Trophoblast cell (in vitro differentiated cells and primary cell): ENCODE results near the gene DCX.
A peak's percentile ranks its signal among the peaks of the same experiment; 100 is the strongest.

Experiments
- DNase-seq, 2 donors: peaks; one replicate each; pipeline ENCODE4 v3.0.0-alpha.2; 2016
- H2AFZ ChIP-seq: 2 replicates; pipeline ENCODE4 v1.6.1; 2013; ENCODE audit warnings: low read length, moderate library complexity, mild to moderate bottlenecking; ENCODE audit not compliant: insufficient read depth, poor library complexity
- H2AK5ac ChIP-seq: 2 replicates; pipeline ENCODE4 v1.6.1; 2013; ENCODE audit warnings: mild to moderate bottlenecking, low read length
- H2BK120ac ChIP-seq: 2 replicates; pipeline ENCODE4 v1.6.1; 2013; ENCODE audit warnings: low read length, mild to moderate bottlenecking, moderate library complexity; ENCODE audit not compliant: insufficient read depth, poor library complexity
- H2BK12ac ChIP-seq: 2 replicates; pipeline ENCODE4 v1.6.1; 2013; ENCODE audit warnings: mild to moderate bottlenecking, low read length, moderate library complexity
- H2BK5ac ChIP-seq: 2 replicates; pipeline ENCODE4 v1.6.1; 2013; ENCODE audit warnings: low read length, low read depth, moderate library complexity, mild to moderate bottlenecking; ENCODE audit not compliant: poor library complexity
- H3K14ac ChIP-seq: 2 replicates; pipeline ENCODE4 v1.6.1; 2013; ENCODE audit warnings: mild to moderate bottlenecking, low read length
- H3K18ac ChIP-seq: 2 replicates; pipeline ENCODE4 v1.6.1; 2013; ENCODE audit warnings: mild to moderate bottlenecking, low read length
- H3K23ac ChIP-seq: 2 replicates; pipeline ENCODE4 v1.6.1; 2013; ENCODE audit warnings: low read length
- H3K27ac ChIP-seq: 2 replicates; pipeline ENCODE4 v1.5.1; 2013; ENCODE audit warnings: low read depth, mild to moderate bottlenecking, inconsistent platforms, low read length, moderate library complexity
- H3K27me3 ChIP-seq: 2 replicates; pipeline ENCODE4 v1.6.1; 2013; ENCODE audit warnings: inconsistent platforms, mild to moderate bottlenecking, low read length, moderate library complexity; ENCODE audit not compliant: insufficient read depth
- H3K36me3 ChIP-seq, 2 experiments: 1 replicate in 1 of 2; 2 replicates in 1 of 2; pipeline ENCODE4 v1.6.1; 2013; ENCODE audit warnings: low read length in 2 of 2, mild to moderate bottlenecking in 2 of 2, moderate library complexity in 1 of 2; ENCODE audit not compliant: insufficient read depth in 2 of 2, control insufficient read depth in 1 of 2
- H3K4ac ChIP-seq: 2 replicates; pipeline ENCODE4 v1.6.1; 2013; ENCODE audit warnings: low read depth, mild to moderate bottlenecking, low read length, moderate library complexity
- H3K4me1 ChIP-seq, 2 experiments: 1 replicate in 1 of 2; 2 replicates in 1 of 2; pipeline ENCODE4 v1.6.1; 2013; ENCODE audit warnings: low read length in 2 of 2, mild to moderate bottlenecking in 2 of 2, moderate library complexity in 1 of 2; ENCODE audit not compliant: insufficient read depth in 2 of 2, control insufficient read depth in 1 of 2
- H3K4me2 ChIP-seq: 2 replicates; pipeline ENCODE4 v1.6.1; 2013; ENCODE audit warnings: inconsistent platforms, mild to moderate bottlenecking, low read length, moderate library complexity
- H3K4me3 ChIP-seq: 2 replicates; pipeline ENCODE4 v1.5.1; 2013; ENCODE audit warnings: mild to moderate bottlenecking, low read depth, low read length, inconsistent platforms
- H3K79me1 ChIP-seq: one replicate; pipeline ENCODE4 v1.6.1; 2013; ENCODE audit warnings: low read length
- H3K79me2 ChIP-seq: 2 replicates; pipeline ENCODE4 v1.6.1; 2013; ENCODE audit warnings: low read length, mild to moderate bottlenecking; ENCODE audit not compliant: control insufficient read depth, insufficient read depth, poor library complexity
- H3K9ac ChIP-seq: 2 replicates; pipeline ENCODE4 v1.6.1; 2013; ENCODE audit warnings: mild to moderate bottlenecking, low read length
- H3K9me3 ChIP-seq: 2 replicates; pipeline ENCODE4 v1.6.1; 2013; ENCODE audit warnings: low read depth, mild to moderate bottlenecking, control low read depth, inconsistent platforms, low read length; ENCODE audit not compliant: insufficient read depth
- H4K12ac ChIP-seq: 2 replicates; pipeline ENCODE4 v1.6.1; 2013; ENCODE audit warnings: low read depth, mild to moderate bottlenecking, low read length, moderate library complexity
- H4K8ac ChIP-seq: 2 replicates; pipeline ENCODE4 v1.6.1; 2013; ENCODE audit warnings: low read depth, mild to moderate bottlenecking, low read length, moderate library complexity
- H4K91ac ChIP-seq: one replicate; pipeline ENCODE4 v1.6.1; 2013; ENCODE audit warnings: low read depth, mild to moderate bottlenecking, low read length, moderate library complexity
- WGBS: extraction: QIAGEN DNeasy Blood & Tissue Kit; methylation state at CpG from one replicate; pipeline ENCODE4 v1.1.7; 2013; ENCODE audit warnings: missing lambda C conversion rate; ENCODE audit not compliant: insufficient read length, insufficient coverage; ENCODE audit errors: extremely low coverage; 5-methylcytosine and 5-hydroxymethylcytosine counted together

Gene DCX

GRCh38 chrX:111355523-111356115 is 56.4 kb downstream of the DCX start:
- WGBS, result no CpG with 5 or more reads among the region's 2 CpGs
- H2BK120ac ChIP-seq, result no peak overlapping the region
- DNase-seq, result peak in 1 of 2 donors; percentile 12

GRCh38 chrX:111354496-111354895 is 57.5 kb downstream of the DCX start:
- Histone ChIP-seq H4K12ac (no peak overlapping the region), H3K79me2 (no peaks in the 10 kb centered on the region), H4K8ac (no peak overlapping the region), H3K9me3 (no peaks in the 10 kb centered on the region), H3K27me3 (no peaks in the 10 kb centered on the region), H3K79me1 (no peaks in the 10 kb centered on the region), H2AFZ (no peak overlapping the region), H3K4me1 (no peaks in the 10 kb centered on the region), H3K23ac (no peak overlapping the region), H3K4me2 (no peak overlapping the region), H2BK120ac (no peak overlapping the region), H2BK5ac (no peak overlapping the region), H3K18ac (no peak overlapping the region), H2BK12ac (no peak overlapping the region), H3K4me3 (no peak overlapping the region), H3K9ac (no peak overlapping the region), H3K36me3 (no peaks in the 10 kb centered on the region), H2AK5ac (no peak overlapping the region), H3K14ac (no peak overlapping the region), H3K27ac (no peak overlapping the region), H3K4ac (no peak overlapping the region), H4K91ac (no peak overlapping the region)
- no CpG with 5 or more reads among the region's 1 CpG for WGBS
- no peak for DNase-seq

More at GRCh38 chrX:111355523-111356115, 56.4 kb downstream of the DCX start:
- Histone ChIP-seq H3K79me2 (no peaks in the 10 kb centered on the region), H4K91ac (no peak overlapping the region), H4K8ac (no peak overlapping the region), H3K4me3 (no peak overlapping the region), H3K27me3 (no peaks in the 10 kb centered on the region), H3K79me1 (no peaks in the 10 kb centered on the region), H4K12ac (no peak overlapping the region), H3K18ac (no peak overlapping the region), H3K9me3 (no peaks in the 10 kb centered on the region), H2BK5ac (no peak overlapping the region), H3K36me3 (no peaks in the 10 kb centered on the region), H3K23ac (no peak overlapping the region), H3K4ac (no peak overlapping the region), H2BK12ac (no peak overlapping the region), H2AFZ (no peak overlapping the region), H2AK5ac (no peak overlapping the region), H3K9ac (no peak overlapping the region), H3K4me2 (no peak overlapping the region), H3K14ac (no peak overlapping the region), H3K4me1 (no peaks in the 10 kb centered on the region), H3K27ac (no peak overlapping the region)

GRCh38 chrX:111353793-111354192 is 58.2 kb downstream of the DCX start:
- Histone ChIP-seq H3K27me3 (no peaks in the 10 kb centered on the region), H3K23ac (no peak overlapping the region), H2AFZ (no peak overlapping the region), H3K9me3 (no peaks in the 10 kb centered on the region), H2BK5ac (no peak overlapping the region), H3K27ac (no peak overlapping the region), H2BK12ac (no peak overlapping the region), H4K91ac (no peak overlapping the region), H3K18ac (no peak overlapping the region), H4K8ac (no peak overlapping the region), H3K9ac (no peak overlapping the region), H2AK5ac (no peak overlapping the region), H3K4ac (no peak overlapping the region), H3K36me3 (no peaks in the 10 kb centered on the region), H3K79me1 (no peaks in the 10 kb centered on the region), H3K79me2 (no peaks in the 10 kb centered on the region), H2BK120ac (no peak overlapping the region), H3K14ac (no peak overlapping the region), H3K4me1 (no peaks in the 10 kb centered on the region), H3K4me2 (no peak overlapping the region), H3K4me3 (no peak overlapping the region), H4K12ac (no peak overlapping the region)
- DNase-seq, result no peak
- no CpG with 5 or more reads among the region's 2 CpGs for WGBS

- no peak overlapping the region for H3K4me3 ChIP-seq
- no peak overlapping the region for H4K91ac ChIP-seq
- no peaks in the 10 kb centered on the region for H3K79me1 ChIP-seq
- H3K4me2 ChIP-seq, result no peak overlapping the region
- H3K18ac ChIP-seq, result no peak overlapping the region
- no peak for DNase-seq
- no peaks in the 10 kb centered on the region for H3K36me3 ChIP-seq
- no peaks in the 10 kb centered on the region for H3K79me2 ChIP-seq
- no CpG with 5 or more reads among the region's 1 CpG for WGBS
- no peaks in the 10 kb centered on the region for H3K9me3 ChIP-seq
- H3K9ac ChIP-seq, result no peak overlapping the region
- H2AFZ ChIP-seq, result no peak overlapping the region
- H3K23ac ChIP-seq, result no peak overlapping the region
- no peak overlapping the region for H3K14ac ChIP-seq
- no peaks in the 10 kb centered on the region for H3K4me1 ChIP-seq
- no peak overlapping the region for H2AK5ac ChIP-seq
- no peak overlapping the region for H4K12ac ChIP-seq
- H3K27me3 ChIP-seq, result no peaks in the 10 kb centered on the region
- no peak overlapping the region for H4K8ac ChIP-seq
- no peak overlapping the region for H3K27ac ChIP-seq
- no peak overlapping the region for H2BK5ac ChIP-seq
- H2BK120ac ChIP-seq, result no peak overlapping the region
- H3K4ac ChIP-seq, result no peak overlapping the region
- no peak overlapping the region for H2BK12ac ChIP-seq
Measured at GRCh38 chrX:111352424-111352823, 59.6 kb downstream of the DCX start.
